Ovary (tissue), 3 donors: Measurements from ENCODE around the gene VIPAS39.

Experiments
- CTCF ChIP-seq, 3 donors: fragments of 450-650 bp in 2 of 3; fragments of 200-600 bp in 1 of 3; IDR thresholded peaks; one replicate each; pipeline versions ENCODE4 v1.5.1 to v1.8.0; 2016 to 2022; ENCODE audit warnings: antibody characterized with exemption in 3 of 3, mild to moderate bottlenecking in 1 of 3
- EP300 ChIP-seq: sonication (generic); formaldehyde crosslinking; IDR thresholded peaks from one replicate; pipeline ENCODE4 v1.6.1; 2017; ENCODE audit warnings: antibody characterized with exemption
- POLR2A ChIP-seq: fragments of 450-650 bp; IDR thresholded peaks from one replicate; pipeline ENCODE4 v1.6.1; 2017; ENCODE audit warnings: antibody characterized with exemption, mild to moderate bottlenecking, moderate library complexity
- donor health status: DM: no; HTN: no; CAD: no.

- no peak for TF ChIP-seq CTCF (IDR thresholded peaks at IDR 0.05)
- no peak for TF ChIP-seq POLR2A
- TF ChIP-seq EP300, result no peak
These were observed 31.0 kb downstream of the VIPAS39 start for GRCh38 chr14:77426396-77426795.
